ENCODE measurements around the gene EXOSC5. TPM values are rescaled to one million over a fixed set of nuclear protein-coding genes. Genes with fewer than 3 reads are reported as not detected.
A peak's percentile ranks its signal among the peaks of the same experiment; 100 is the strongest.

EXOSC5 gene
- total and polyA plus RNA-seq, 12 donors: 4.2 to 73.7 (median 26.6) TPM

- Histone ChIP-seq H3K27ac (no peak overlapping the region), H3K4me3 (no peak overlapping the region), H3K4me1 (replicated peaks in 1 of 2) (peaks cover 14 to 23% of the 10 kb centered on the region in 2 donors), H3K36me3 (replicated peaks in 1 of 2) (peaks cover 0 to 68% of the 10 kb centered on the region in 2 donors), H3K27me3 (no peaks in the 10 kb centered on the region), H3K9me3 (replicated peaks in 1 of 3) (no peaks in the 10 kb centered on the region)
- TF ChIP-seq CTCF (IDR thresholded peaks at IDR 0.05) (no peak), POLR2A (IDR thresholded peaks at IDR 0.05) (no peak)
- intact Hi-C loops (cut with DNase I): no loop called here
- 83 to 96% (median 93%) methylated on average over 4 to 10 of the region's 10 CpGs for WGBS, 4 donors
- DNase-seq: no peak
Measured at GRCh38 chr19:41413947-41414346, 16.8 kb upstream of the EXOSC5 start.

GRCh38 chr19:41412953-41413352, 15.8 kb upstream of the EXOSC5 start:
- Histone ChIP-seq H3K27ac (no peak overlapping the region), H3K4me1 (replicated peaks in 1 of 2) (peaks cover 14 to 26% of the 10 kb centered on the region in 2 donors), H3K9me3 (replicated peaks in 1 of 3) (no peaks in the 10 kb centered on the region), H3K36me3 (replicated peaks in 1 of 2) (peaks cover 0 to 58% of the 10 kb centered on the region in 2 donors), H3K4me3 (no peak overlapping the region), H3K27me3 (no peaks in the 10 kb centered on the region)
- DNase-seq: no peak
- intact Hi-C loops (cut with DNase I): no loop called here
- TF ChIP-seq POLR2A (IDR thresholded peaks at IDR 0.05): no peak
- TF ChIP-seq CTCF (IDR thresholded peaks at IDR 0.05): no peak
- whole genome bisulfite sequencing, 4 donors: 92 to 98% (median 95%) methylated on average over 4 to 5 of the region's 5 CpGs

GRCh38 chr19:41411968-41412265, 14.8 kb upstream of the EXOSC5 start:
- peak overlapping the region in 3 of 5 donors; percentile 48 to 79 (median 62) for H3K27ac ChIP-seq
- peaks cover 14 to 26% of the 10 kb centered on the region in 2 donors for H3K4me1 ChIP-seq (replicated peaks in 1 of 2)
- H3K36me3 ChIP-seq (replicated peaks in 1 of 2): peaks cover 0 to 51% of the 10 kb centered on the region in 2 donors
- DNase-seq: peak; percentile 53 to 94 (median 85)
- TF ChIP-seq CTCF (IDR thresholded peaks at IDR 0.05) (no peak), POLR2A (IDR thresholded peaks at IDR 0.05) (peak in 1 of 2 donors; percentile 27)
- no peaks in the 10 kb centered on the region for H3K27me3 ChIP-seq
- no peaks in the 10 kb centered on the region for H3K9me3 ChIP-seq (replicated peaks in 1 of 3)
- no peak overlapping the region for H3K4me3 ChIP-seq
- intact Hi-C loops (cut with DNase I): no loop called here
- WGBS, 4 donors: 53 to 58% (median 57%) methylated on average over 11 of the region's 11 CpGs

- intact Hi-C loops (cut with DNase I): no loop called here
- no peaks in the 10 kb centered on the region for H3K9me3 ChIP-seq (replicated peaks in 1 of 3)
- no peak overlapping the region for H3K4me3 ChIP-seq
- DNase-seq: no peak
- WGBS, 4 donors: 60 to 80% (median 72%) methylated on average over 8 to 9 of the region's 9 CpGs
- no peaks in the 10 kb centered on the region for H3K27me3 ChIP-seq
- TF ChIP-seq POLR2A (IDR thresholded peaks at IDR 0.05): no peak
- TF ChIP-seq CTCF (IDR thresholded peaks at IDR 0.05): no peak
- peak overlapping the region in 3 of 5 donors; percentile 48 to 79 (median 62) for H3K27ac ChIP-seq
- H3K4me1 ChIP-seq (replicated peaks in 1 of 2): peaks cover 14 to 26% of the 10 kb centered on the region in 2 donors
- peaks cover 0 to 45% of the 10 kb centered on the region in 2 donors for H3K36me3 ChIP-seq (replicated peaks in 1 of 2)
Measured at GRCh38 chr19:41411100-41411967, 14.2 kb upstream of the EXOSC5 start.
